Left ventricle myocardium inferior (tissue), 1 donor: Measurements from ENCODE around the gene IFT57. TPM values are rescaled to one million over a fixed set of nuclear protein-coding genes. Genes with fewer than 3 reads are reported as not detected.

Source experiments
- DNase-seq: peaks from one replicate; pipeline ENCODE4 v3.0.0-alpha.2; 2020
- H3K27ac ChIP-seq: fragments of 200-600 bp; replicated peaks from 2 replicates; pipeline ENCODE4 v1.8.0; 2021
- H3K27me3 ChIP-seq: fragments of 200-600 bp; 2 replicates; pipeline ENCODE4 v1.8.0; 2021; ENCODE audit warnings: low read depth
- H3K36me3 ChIP-seq: fragments of 200-600 bp; 2 replicates; pipeline ENCODE4 v1.8.0; 2021
- H3K4me1 ChIP-seq: fragments of 200-600 bp; 2 replicates; pipeline ENCODE4 v1.8.0; 2021
- H3K4me3 ChIP-seq: fragments of 200-600 bp; 2 replicates; pipeline ENCODE4 v1.8.0; 2021; ENCODE audit warnings: mild to moderate bottlenecking, moderate library complexity
- H3K9me3 ChIP-seq: fragments of 200-600 bp; replicated peaks from 2 replicates; pipeline ENCODE4 v1.8.0; 2021
- CTCF ChIP-seq: fragments of 200-600 bp; IDR thresholded peaks from 2 replicates; pipeline ENCODE4 v1.8.0; 2021; ENCODE audit warnings: antibody characterized with exemption, mild to moderate bottlenecking, borderline replicate concordance
- intact Hi-C: fragments of 100-400 bp; cut with micrococcal nuclease; formaldehyde crosslinking; loops from one replicate; pipeline ENCODE4 v1.11.0; 2022
- total RNA-seq: library from RNA; stranded (reverse); fragmentation: NEBNext Ultra II Directional; extraction: Animal tissue kit (Norgen Biotek cat#: 25700); gene quantifications from one replicate; pipeline ENCODE4 v1.2.1, GENCODE V29; 2021
- donor health status: DM: no; HTN: yes; CAD: no; lungs with severe emphysema.

Gene IFT57
- total RNA-seq, 1 donor from 2014 or later = 22.6 TPM

- H3K36me3 ChIP-seq = no peaks in the 10 kb centered on the region
- no peaks in the 10 kb centered on the region for H3K9me3 ChIP-seq
- no peaks in the 10 kb centered on the region for H3K27me3 ChIP-seq
- intact Hi-C loops = no loop called here
- H3K27ac ChIP-seq = no peak overlapping the region
- no peaks in the 10 kb centered on the region for H3K4me1 ChIP-seq
- no peak overlapping the region for H3K4me3 ChIP-seq
- no peak for TF ChIP-seq CTCF
- no peak for DNase-seq
These were observed 16.9 kb upstream of the IFT57 start for GRCh38 chr3:108239082-108239481.

DNA sequence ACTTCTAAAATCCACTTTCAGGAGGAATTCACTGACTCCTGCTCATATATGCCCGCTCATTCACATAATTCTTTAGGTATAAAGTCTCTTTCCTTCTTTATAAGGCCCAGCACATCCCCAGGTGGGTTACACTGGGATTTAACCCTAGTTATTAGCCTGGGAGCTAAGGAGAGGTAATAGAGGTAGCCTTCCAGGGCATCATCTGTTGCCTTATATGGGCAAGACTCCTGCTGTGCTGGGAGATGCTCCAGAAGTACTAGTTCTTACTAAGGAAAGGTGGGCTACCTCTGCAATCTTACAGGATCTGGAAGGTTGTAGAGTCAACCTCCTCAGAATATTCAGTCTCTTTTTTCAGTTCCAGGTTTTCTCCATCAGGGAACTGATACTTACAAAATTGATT lies 13.1 kb upstream of the IFT57 start:
- Histone ChIP-seq H3K36me3 (no peaks in the 10 kb centered on the region), H3K9me3 (no peaks in the 10 kb centered on the region), H3K27me3 (no peaks in the 10 kb centered on the region), H3K4me3 (no peak overlapping the region), H3K4me1 (no peaks in the 10 kb centered on the region), H3K27ac (no peak overlapping the region)
- DNase-seq = no peak
- no peak for TF ChIP-seq CTCF
- intact Hi-C loops = no loop called here

DNA sequence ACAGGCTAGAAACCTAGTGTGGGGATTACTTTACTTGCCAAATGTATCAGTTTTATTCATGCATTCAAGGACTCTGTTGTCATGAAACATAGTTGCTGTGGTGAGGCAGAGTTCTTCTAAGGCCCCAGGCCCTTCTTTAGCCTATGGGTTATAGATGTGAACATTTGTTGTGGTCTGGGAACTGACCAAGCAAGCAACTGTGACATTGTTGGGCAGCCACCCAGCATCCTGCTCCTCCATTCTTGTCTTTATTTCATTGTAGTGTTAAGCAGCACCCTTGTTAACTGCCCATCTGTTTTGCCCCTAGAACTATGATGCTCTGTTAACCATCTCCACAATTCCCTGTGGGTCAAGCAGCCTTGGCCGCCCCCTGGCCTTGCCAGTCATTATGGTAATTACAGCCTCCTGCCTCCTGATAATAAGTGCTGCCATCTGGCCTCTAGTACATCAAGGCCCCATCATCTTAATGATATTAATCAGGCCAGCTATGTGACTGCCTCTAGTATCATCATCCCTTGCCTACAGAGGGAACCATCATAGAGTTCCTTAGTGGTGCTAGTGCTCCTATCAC lies 12.2 kb upstream of the IFT57 start:
- H3K27ac ChIP-seq = no peak overlapping the region
- DNase-seq = no peak
- H3K4me3 ChIP-seq = no peak overlapping the region
- H3K36me3 ChIP-seq = no peaks in the 10 kb centered on the region
- H3K27me3 ChIP-seq = no peaks in the 10 kb centered on the region
- TF ChIP-seq CTCF = no peak
- intact Hi-C loops = no loop called here
- H3K4me1 ChIP-seq = no peaks in the 10 kb centered on the region
- no peaks in the 10 kb centered on the region for H3K9me3 ChIP-seq

DNA sequence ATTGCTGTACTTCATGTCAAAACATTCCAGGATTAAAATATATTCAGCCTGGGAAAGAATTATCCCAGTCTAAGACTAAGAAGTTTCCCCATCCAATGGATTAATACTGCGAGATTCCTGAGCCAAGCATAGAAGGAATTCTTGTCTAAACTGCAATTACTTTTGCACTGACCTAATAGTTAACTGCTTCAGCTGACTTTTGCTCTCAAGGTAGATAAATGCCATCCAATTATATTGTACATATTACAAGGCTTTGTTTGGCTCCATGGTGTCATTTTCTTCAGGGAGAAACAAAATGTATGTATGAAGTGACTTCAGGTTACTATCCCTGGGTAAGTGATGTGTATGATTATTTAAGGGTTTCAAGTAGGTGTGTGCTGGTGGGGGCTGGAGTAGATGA lies 6.1 kb upstream of the IFT57 start:
- TF ChIP-seq CTCF = no peak
- no peak overlapping the region for H3K4me3 ChIP-seq
- peaks cover 12% of the 10 kb centered on the region for H3K4me1 ChIP-seq
- no peaks in the 10 kb centered on the region for H3K27me3 ChIP-seq
- H3K27ac ChIP-seq = no peak overlapping the region
- no peaks in the 10 kb centered on the region for H3K9me3 ChIP-seq
- H3K36me3 ChIP-seq = no peaks in the 10 kb centered on the region
- intact Hi-C loops = no loop called here
- DNase-seq = no peak

DNA sequence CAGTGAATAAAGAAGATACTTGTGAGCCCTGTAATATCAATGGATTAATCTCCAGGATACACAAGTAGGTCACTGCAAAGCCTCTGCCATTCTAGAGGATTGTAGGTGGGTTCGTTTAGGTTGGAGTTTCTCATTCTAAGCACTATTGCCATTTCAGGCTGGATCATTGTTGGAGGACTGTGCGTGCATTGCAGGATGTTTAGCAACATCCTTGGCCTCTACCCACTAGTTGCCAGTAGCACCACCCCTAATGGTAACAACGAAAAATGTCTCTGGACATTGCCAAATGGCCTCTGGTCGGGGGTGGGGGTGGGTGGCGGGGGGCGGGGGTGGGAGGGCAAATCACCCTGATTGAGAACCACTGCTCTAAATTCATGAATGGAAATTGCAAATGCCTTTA lies 4.9 kb upstream of the IFT57 start:
- peaks cover 20% of the 10 kb centered on the region for H3K4me1 ChIP-seq
- no peaks in the 10 kb centered on the region for H3K36me3 ChIP-seq
- intact Hi-C loops = no loop called here
- no peak for TF ChIP-seq CTCF
- H3K27ac ChIP-seq = no peak overlapping the region
- H3K9me3 ChIP-seq = no peaks in the 10 kb centered on the region
- H3K4me3 ChIP-seq = no peak overlapping the region
- H3K27me3 ChIP-seq = no peaks in the 10 kb centered on the region
- DNase-seq = no peak
